ENCODE data around the gene TNFSF13. TPM values are rescaled to one million over a fixed set of nuclear protein-coding genes. Genes with fewer than 3 reads are reported as not detected.

TNFSF13 gene
- total and polyA plus RNA-seq, 2 donors (not counting 1 experiment from before 2014, with no cell fraction given) = 14.7 to 20.2 TPM

DNA sequence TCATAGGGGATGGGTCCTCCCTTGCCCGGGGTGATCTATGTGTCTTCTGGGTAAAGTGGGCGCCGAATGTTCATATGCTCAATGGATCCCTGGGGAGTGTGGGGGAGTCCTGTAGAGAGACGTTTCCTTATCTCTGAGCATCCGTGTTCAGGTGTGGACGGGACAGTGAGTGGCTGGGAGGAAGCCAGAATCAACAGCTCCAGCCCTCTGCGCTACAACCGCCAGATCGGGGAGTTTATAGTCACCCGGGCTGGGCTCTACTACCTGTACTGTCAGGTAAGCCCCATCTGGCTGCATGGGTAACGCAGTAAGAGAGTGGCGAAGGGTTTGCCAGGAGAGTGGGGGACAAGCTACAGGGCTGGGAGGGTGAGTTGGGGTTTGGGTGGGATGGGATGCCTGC is 1.9 kb upstream of the TNFSF13 start:
- no peak for TF ChIP-seq EZH2 (IDR thresholded peaks at IDR 0.05; ENCODE audit: borderline replicate concordance, insufficient read depth, low read depth, low read length, poor library complexity, severe bottlenecking)
- TF ChIP-seq CTCF (IDR thresholded peaks at IDR 0.05) = no peak
- Histone ChIP-seq H3K9me3 (ENCODE audit: control extremely low read depth in 1 of 3, control insufficient read depth in 2 of 3, insufficient read depth in 1 of 3, low read length in 2 of 3) (no peaks in the 10 kb centered on the region), H3K36me3 (replicated peaks in 1 of 2; ENCODE audit: control extremely low read depth in 1 of 2, control insufficient read depth in 1 of 2, extremely low read depth in 1 of 2, insufficient read depth in 2 of 2, low read length in 1 of 2) (peaks cover 0 to 3% of the 10 kb centered on the region in 2 experiments), H4K20me1 (ENCODE audit: control insufficient read depth, insufficient read depth, low read length, poor library complexity, severe bottlenecking) (no peaks in the 10 kb centered on the region), H3K79me2 (ENCODE audit: control insufficient read depth, insufficient read depth, low read length) (peaks cover 14% of the 10 kb centered on the region), H3K27me3 (replicated peaks in 1 of 4; ENCODE audit: control extremely low read depth in 1 of 4, control insufficient read depth in 3 of 4, insufficient read depth in 4 of 4, low read length in 3 of 4) (no peaks in the 10 kb centered on the region), H3K4me1 (ENCODE audit: control insufficient read depth in 2 of 2, insufficient read depth in 2 of 2, low read length in 2 of 2) (peaks cover 55 to 68% of the 10 kb centered on the region in 2 donors), H3K4me3 (ENCODE audit: control extremely low read depth in 1 of 5, extremely low read depth in 1 of 5, insufficient read depth in 1 of 5, low read depth in 2 of 5, low read length in 4 of 5) (no peak overlapping the region), H3K9ac (ENCODE audit: low read length) (no peak overlapping the region), H2AFZ (ENCODE audit: insufficient read depth, low read depth, low read length, poor library complexity, severe bottlenecking) (no peak overlapping the region), H3K27ac (ENCODE audit: low read length in 2 of 2) (peak overlapping the region in 1 of 2 donors; percentile 44), H3K4me2 (replicated peaks; ENCODE audit: low read depth, low read length, poor library complexity, severe bottlenecking) (no peak overlapping the region)
- H3K27ac Mint-ChIP-seq = peak overlapping the region; percentile 76
- peaks cover 74% of the 10 kb centered on the region for H3K4me1 Mint-ChIP-seq
- intact Hi-C loops (cut with micrococcal nuclease) = no loop called here
- no peak for DNase-seq
- ChIA-PET POLR2A (no interaction called here), CTCF (interaction anchor here (1.4 to 25.0 kb wide), 3 partner anchors 9 to 37 kb away, joined by 4 to 666 read pairs (median 126); partner anchors contain the start of gene TNFSF12)
- no peak overlapping the region for H3K4me3 Mint-ChIP-seq
- no peaks in the 10 kb centered on the region for H3K9me3 Mint-ChIP-seq (ENCODE audit: insufficient read depth)
- no peak for ATAC-seq (ENCODE audit: low read depth)
- 96% methylated on average over 9 of the region's 12 CpGs for WGBS (ENCODE audit: insufficient coverage)
- no peaks in the 10 kb centered on the region for H3K27me3 Mint-ChIP-seq

- no peak overlapping the region for H3K4me3 Mint-ChIP-seq
- H3K27me3 Mint-ChIP-seq = no peaks in the 10 kb centered on the region
- H3K36me3 ChIP-seq (replicated peaks in 1 of 2; ENCODE audit: control extremely low read depth in 1 of 2, control insufficient read depth in 1 of 2, extremely low read depth in 1 of 2, insufficient read depth in 2 of 2, low read length in 1 of 2) = peaks cover 0 to 3% of the 10 kb centered on the region in 2 experiments
- DNase-seq = no peak
- ATAC-seq (ENCODE audit: low read depth) = no peak
- H3K4me1 Mint-ChIP-seq = peaks cover 70% of the 10 kb centered on the region
- ChIA-PET POLR2A (interaction anchor here (1.3 to 4.3 kb wide), 2 partner anchors 43 to 221 kb away, joined by 3 to 32 read pairs; partner anchors contain the start of gene ACAP1), CTCF (interaction anchor here (0.8 to 25.0 kb wide), 5 partner anchors 10 to 201 kb away, joined by 3 to 666 read pairs (median 9); partner anchors contain the start of genes TMEM102 and TNFSF12)
- WGBS (ENCODE audit: insufficient coverage) = 93% methylated on average over 17 of the region's 19 CpGs
- peak overlapping the region; percentile 76 for H3K27ac Mint-ChIP-seq
- TF ChIP-seq CTCF (IDR thresholded peaks at IDR 0.05) = no peak
- TF ChIP-seq EZH2 (IDR thresholded peaks at IDR 0.05; ENCODE audit: borderline replicate concordance, insufficient read depth, low read depth, low read length, poor library complexity, severe bottlenecking) = no peak
- H3K9ac ChIP-seq (ENCODE audit: low read length) = no peak overlapping the region
- peaks cover 17% of the 10 kb centered on the region for H3K79me2 ChIP-seq (ENCODE audit: control insufficient read depth, insufficient read depth, low read length)
- no peak overlapping the region for H3K4me3 ChIP-seq (ENCODE audit: control extremely low read depth in 1 of 5, extremely low read depth in 1 of 5, insufficient read depth in 1 of 5, low read depth in 2 of 5, low read length in 4 of 5)
- peak overlapping the region; percentile 97 for H3K27ac ChIP-seq (ENCODE audit: low read length in 2 of 2)
- peaks cover 50 to 63% of the 10 kb centered on the region in 2 donors for H3K4me1 ChIP-seq (ENCODE audit: control insufficient read depth in 2 of 2, insufficient read depth in 2 of 2, low read length in 2 of 2)
- no peak overlapping the region for H2AFZ ChIP-seq (ENCODE audit: insufficient read depth, low read depth, low read length, poor library complexity, severe bottlenecking)
- H3K9me3 Mint-ChIP-seq (ENCODE audit: insufficient read depth) = no peaks in the 10 kb centered on the region
- H3K4me2 ChIP-seq (replicated peaks; ENCODE audit: low read depth, low read length, poor library complexity, severe bottlenecking) = no peak overlapping the region
- intact Hi-C loops (cut with micrococcal nuclease) = no loop called here
- no peaks in the 10 kb centered on the region for H3K27me3 ChIP-seq (replicated peaks in 1 of 4; ENCODE audit: control extremely low read depth in 1 of 4, control insufficient read depth in 3 of 4, insufficient read depth in 4 of 4, low read length in 3 of 4)
- peaks cover 1% of the 10 kb centered on the region for H4K20me1 ChIP-seq (ENCODE audit: control insufficient read depth, insufficient read depth, low read length, poor library complexity, severe bottlenecking)
- no peaks in the 10 kb centered on the region for H3K9me3 ChIP-seq (ENCODE audit: control extremely low read depth in 1 of 3, control insufficient read depth in 2 of 3, insufficient read depth in 1 of 3, low read length in 2 of 3)
Observed at GRCh38 chr17:7557147-7557764, 1.3 kb upstream of the TNFSF13 start.
